Inflammatory macrophage (primary cell): Measurements from ENCODE around the gene PTPRG.

Source experiments
- DNase-seq, 2 donors: peaks; one replicate each; pipeline ENCODE4 v3.0.0-alpha.2; 2020 to 2022

PTPRG gene

GRCh38 chr3:62090066-62090465 is 528.7 kb downstream of the PTPRG start:
- no peak for DNase-seq

DNA sequence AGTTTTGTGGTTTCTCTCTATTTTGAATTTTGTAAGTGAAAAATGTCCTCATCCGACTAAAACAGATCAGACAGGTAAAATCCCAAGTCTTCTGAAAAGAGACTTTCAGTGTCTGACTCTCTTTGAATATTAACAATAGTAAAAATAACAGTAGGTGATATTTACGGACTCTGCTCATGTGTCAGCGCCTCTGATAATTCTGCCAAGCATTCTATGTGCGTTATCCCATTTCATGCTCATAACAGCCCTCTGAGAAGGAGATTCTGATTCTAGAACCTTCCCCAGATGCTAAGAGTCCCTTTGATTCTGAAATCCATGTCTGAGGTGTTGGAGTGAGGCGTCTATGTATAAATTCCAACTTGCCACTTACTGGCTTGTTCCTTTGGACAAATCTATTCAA is 529.1 kb downstream of the PTPRG start:
- no peak for DNase-seq

DNA sequence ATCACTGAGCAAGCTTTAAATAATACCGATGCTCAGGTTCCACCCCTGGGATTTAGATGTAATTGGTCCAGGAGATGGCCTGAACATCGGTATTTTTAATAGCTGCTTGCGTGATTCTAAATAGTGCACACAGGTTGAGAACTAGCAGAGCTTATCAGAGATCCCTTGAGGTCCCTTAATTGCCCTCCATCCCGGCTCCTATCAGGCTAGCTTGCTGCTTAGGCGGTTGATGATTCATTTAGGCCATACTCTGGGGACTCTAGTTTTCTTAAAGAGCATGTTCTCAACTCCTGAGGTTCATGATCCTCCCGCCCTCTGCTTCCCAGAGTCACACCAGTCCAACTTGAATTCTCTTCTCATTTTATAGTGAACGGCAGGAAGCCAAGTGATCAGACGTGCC is 531.7 kb downstream of the PTPRG start:
- DNase-seq: no peak

- DNase-seq: no peak
These were observed 533.1 kb downstream of the PTPRG start for GRCh38 chr3:62094461-62094860.

GRCh38 chr3:62095080-62095479 is 533.7 kb downstream of the PTPRG start:
- no peak for DNase-seq

DNA sequence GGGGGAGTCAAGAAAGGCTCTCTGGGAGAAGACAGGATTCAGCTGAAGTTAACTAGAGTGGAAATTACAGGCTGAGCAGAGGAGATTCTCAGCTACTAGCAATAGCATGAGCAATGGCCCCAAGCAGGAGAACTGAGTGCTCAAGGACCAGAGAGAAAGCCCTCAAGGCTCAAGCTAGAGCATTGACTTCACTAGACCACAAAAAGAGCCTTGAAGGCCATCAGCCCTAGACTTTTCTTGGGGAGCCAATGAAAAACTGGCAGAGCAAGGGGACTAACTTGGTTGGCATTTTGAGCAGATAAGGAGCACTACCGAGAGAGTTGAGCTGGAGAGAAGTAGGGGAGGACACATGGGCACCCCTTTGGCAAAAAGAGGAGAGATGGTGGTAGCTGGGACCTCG is 534.4 kb downstream of the PTPRG start:
- DNase-seq: no peak

DNA sequence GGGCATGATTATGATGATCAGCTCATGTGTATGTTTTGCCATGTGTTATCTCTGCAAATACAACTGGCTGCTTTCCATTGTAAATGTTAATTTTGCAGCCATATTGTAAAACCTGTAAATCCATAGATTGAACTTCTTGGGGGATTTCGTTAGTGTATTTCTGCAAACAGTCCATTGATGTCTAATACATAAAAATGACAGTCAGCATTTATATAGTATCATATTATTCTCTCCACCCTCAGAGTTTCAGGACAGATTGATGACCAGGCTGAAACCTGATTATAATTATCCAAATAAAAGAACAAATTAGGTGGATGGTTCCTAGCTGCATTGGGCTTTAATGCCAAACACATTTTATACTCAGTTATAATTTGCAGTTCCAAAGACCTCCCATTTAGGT is 535.1 kb downstream of the PTPRG start:
- DNase-seq: no peak

DNA sequence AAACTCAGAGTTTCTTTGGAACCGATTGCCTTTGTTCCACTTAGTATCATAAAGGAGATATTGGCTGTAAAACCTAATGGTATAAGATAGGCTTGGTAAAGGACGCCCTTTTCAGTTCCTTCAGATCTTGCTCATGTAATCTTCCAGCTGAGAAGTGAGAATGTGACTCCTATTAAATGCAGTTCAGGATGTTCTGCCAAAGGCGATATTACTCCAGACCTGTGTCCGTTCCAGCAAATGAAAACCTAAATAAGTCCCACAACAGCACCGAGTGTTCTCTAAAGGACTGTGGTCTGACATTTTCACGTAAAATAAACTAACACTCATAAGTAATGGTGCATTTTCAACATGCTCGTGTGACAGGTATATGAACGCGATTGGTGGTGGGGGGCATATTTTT is 535.8 kb downstream of the PTPRG start:
- no peak for DNase-seq

DNA sequence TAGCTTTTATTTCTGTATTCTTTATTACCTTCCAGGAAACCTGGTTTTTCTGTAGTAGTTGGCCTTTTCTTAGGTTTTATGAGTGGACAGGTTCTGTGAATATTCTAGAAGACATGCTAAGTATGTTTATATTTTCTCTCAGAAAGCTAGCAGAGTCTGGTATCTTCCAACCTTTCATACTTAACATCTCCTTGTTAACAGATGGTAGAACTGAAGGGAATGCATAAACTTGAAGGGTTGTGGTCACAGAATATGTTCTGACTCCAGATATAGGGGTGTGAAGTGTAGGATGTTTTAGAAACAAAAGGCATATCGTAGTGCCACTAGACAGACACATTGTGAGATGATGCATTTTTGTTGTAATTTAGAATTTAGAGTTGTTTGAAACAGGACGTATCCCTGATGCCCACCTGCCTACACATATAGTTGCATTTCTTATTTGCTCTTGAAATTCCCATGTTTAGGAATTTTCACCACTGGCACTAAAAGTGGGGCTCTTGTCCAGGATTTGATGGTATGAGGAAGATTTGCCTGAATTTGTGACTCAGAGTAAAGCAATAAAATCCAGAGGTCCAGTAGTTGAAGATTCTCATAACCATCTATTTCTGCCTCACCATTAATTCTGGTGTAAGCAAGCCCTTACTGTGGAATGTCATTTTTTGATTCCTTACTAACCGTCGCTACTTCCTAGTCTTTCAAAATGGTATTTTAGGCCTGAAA is 537.4 kb downstream of the PTPRG start:
- no peak for DNase-seq

DNA sequence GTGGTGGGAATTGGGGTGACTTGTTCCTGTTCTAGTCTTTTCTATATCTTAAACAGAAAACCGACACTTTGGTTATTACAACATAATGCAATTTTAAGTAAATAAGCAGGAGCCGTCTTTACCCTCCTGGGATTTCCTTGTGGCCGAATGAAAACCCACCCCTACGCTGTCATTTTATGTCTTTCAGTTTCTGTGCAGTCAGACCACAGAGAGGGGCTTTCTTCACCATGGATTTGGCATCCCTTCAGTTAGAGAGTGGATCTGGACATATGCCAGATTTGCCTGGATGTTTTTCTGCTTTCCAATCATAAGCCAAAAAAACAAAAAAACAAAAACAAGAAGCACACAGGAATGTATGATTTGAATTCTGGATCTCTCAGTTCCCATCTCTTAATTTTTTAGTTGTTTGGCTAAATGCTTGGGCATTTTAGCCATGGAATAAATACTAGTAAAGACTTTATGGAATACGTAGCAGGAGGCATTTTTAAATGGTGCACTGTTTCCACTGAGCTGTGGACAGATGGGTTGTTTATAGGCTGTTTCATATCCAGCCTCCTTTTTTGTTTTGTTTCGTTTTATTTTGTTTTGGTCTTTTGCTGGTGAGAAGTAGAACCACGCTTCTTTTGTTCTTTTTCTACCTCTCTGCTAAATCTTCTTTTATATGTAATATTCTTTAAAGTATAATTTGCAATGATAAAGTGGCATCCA is 539.1 kb downstream of the PTPRG start:
- DNase-seq: no peak

DNA sequence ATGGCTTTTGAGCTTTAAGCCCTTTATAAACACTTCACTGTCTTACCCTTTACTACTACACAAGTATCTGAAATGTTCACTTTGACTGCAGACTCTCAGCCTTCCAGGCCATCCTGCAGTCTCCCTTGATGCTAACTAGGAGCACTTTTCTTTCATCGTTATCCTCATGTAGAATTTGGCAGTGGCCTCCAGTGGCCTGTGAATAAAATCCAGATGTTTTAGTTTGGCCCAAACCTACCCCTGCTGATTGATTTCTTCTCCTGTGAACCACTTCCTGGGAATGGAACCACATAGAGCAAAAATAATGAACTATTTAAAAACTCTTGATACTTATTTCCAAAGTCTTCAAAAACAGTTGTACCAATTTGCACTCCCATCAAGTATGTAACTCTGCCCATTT is 540.1 kb downstream of the PTPRG start:
- no peak for DNase-seq

DNA sequence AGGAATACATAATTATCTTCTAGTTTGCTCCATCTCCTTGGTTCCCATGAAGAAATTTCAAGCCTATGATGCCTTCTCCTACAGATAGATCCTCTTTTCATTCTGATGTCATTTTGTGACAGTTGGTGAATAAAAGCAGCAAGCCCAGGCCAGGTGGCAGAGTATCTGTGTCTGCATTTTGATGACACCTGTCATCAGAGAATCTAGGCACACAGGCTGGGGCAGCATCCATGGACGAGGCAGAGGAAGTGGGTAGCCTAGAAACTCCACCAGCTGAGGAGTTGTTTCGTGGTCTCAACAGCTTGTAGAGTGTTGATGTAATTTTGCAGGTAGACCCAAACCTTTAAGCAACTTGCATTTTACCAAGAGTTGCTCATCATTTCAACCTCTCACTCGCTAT is 542.2 kb downstream of the PTPRG start:
- no peak for DNase-seq

GRCh38 chr3:62109534-62109933 is 548.2 kb downstream of the PTPRG start:
- no peak for DNase-seq

GRCh38 chr3:62110443-62111225 is 549.3 kb downstream of the PTPRG start:
- DNase-seq: no peak

GRCh38 chr3:62113092-62113491 is 551.7 kb downstream of the PTPRG start:
- no peak for DNase-seq

DNA sequence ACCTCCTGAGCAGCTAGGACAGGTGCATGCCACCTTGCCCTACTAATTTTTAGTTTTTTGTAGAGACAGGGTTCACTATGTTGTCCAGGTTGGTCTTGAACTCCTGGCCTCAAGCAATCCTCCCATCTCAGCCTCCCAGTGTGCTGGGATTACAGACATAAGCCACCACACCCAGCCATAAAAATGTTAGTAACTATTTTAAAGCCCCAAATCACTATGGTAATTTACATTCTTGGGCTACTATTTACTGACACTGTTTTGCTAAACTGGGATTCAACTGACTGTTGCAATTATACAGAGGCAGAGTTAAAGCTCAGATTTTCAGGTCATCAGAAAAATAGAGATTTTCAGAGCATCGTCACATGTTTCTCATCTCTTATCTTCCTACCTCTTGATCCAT is 553.4 kb downstream of the PTPRG start:
- DNase-seq: no peak

DNA sequence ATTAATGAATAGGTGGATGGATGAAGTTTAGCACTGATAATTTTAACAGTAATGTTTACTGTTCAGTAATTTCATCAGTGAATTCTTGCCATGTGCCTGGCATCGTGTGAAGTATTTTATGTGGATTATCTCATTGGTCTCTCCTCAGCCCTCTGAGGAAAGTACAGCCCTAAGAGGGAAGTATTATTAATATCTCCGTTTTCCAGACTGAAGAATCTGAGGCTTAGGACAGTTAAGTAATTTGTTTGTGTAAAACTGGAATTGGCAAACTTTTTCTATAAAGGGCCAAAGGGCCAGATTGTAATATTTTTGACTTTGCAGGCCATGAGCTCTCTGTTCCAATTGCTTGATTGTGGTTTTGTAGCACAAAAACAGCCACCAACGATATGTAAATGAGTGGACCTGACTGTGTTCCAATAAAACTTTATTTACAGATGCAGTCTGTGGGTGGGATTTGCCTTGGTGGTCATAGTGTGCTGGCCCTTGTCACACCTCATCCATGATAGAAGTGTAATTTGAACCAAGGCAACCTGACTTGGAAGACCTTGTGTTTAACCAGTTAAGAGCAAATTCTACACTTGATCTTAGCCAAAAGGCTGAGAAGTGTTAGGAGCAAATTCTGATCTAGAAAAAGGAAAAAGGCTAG is 556.7 kb downstream of the PTPRG start:
- no peak for DNase-seq

- no peak for DNase-seq
These were observed 557.8 kb downstream of the PTPRG start for GRCh38 chr3:62119139-62119538.

- no peak for DNase-seq
These were observed 561.4 kb downstream of the PTPRG start for GRCh38 chr3:62122819-62123218.

DNA sequence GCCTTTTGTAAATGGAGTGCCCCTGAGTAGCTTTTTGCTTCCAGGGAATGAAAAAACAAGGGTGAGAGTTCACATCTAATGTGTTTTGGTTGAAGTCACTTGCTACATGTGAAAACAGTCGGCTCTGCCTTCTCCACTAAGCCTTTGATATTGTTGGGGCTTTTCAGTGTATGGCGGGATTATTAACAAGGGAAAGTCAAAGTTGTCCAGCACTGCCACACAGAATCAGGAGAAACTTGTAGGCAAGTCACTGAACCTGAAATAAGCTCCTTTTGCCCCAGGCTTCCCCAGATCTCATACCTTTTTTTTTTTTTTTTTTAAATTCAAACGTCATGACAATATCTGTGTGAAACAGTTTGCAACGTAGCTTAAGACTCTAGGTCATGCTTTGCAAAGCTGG is 564.0 kb downstream of the PTPRG start:
- no peak for DNase-seq

DNA sequence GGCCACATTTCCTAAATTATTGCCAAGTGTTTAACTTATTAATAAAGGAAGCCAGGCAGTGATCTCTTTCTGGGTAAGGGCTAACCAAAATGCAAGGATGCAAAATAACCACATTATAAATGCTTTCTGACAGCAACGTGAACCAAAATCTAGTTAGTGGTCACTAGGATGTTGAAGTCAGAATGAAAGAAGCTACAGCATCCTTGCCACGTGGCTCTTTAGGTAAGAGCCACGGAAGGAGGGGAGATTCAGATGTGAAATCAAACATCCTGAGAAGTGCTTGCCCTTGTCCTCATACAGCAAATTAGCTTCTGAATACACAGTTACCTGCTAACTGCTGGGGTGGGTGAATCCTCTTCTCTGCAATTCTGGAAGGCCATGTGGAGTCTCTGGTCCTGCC is 565.7 kb downstream of the PTPRG start:
- no peak for DNase-seq

DNA sequence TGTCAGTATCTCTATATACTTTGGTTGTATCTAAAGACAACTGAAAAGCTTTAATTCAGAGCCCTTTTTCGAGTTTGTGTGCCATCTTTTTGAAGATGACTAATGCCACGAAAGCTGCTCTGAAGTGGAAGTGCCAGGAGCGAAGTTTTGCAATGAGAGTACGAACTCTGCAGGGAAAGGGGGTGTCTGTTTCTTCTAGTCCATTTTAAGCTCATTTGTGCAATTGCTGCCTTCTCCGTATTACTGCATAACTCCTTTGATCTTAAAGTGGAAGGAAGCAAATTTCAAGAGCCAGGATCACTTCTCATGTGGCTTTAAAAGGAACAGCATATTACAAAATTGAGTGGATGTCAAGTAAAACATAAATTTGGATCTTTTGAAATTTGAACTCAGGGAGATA is 566.7 kb downstream of the PTPRG start:
- peak; percentile 9 to 51 for DNase-seq

DNA sequence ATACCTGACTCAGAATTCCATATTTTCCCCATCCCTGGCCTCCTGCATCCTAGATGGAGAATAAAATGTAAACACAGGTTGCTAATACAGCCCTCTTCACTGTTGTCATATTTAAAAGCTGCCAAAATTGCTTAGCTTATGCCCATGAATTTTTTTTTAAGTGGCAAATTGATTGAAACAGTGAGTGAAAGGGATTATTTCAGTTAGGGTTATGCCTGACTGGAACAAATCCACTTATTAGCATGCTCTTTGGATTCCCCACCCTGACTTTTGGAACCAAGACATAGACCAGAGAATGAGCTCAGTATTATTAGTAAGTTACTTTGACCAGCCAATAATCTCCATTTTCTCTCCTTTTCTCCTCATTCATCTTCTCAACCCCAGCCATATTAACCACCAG is 567.3 kb downstream of the PTPRG start:
- DNase-seq: no peak
